Panc1 (cell line): ENCODE results near the gene TFEB. TPM values are rescaled to one million over a fixed set of nuclear protein-coding genes. Genes with fewer than 3 reads are reported as not detected.
A peak's percentile ranks its signal among the peaks of the same experiment; 100 is the strongest.
"Not testable (repeated sequence)": the region's sequence is repeated elsewhere in the genome, so short reads cannot be mapped to it uniquely, and the experiment has no call there.

Source experiments
- ATAC-seq: fragments of 200-7000 bp; cut with Tn5 transposase; 2 replicates; pipeline ENCODE4 v1.9.1; 2020; ENCODE audit warnings: mild to moderate bottlenecking, moderate library complexity
- BruUV-seq: library from RNA; stranded (reverse); fragments of 400-500 nt; replicated peaks from 2 replicates; lab custom pipeline; 2021; lab: Mats Ljungman, UMichigan
- CTCF ChIA-PET: fragments of 300-600 bp; sonication (Branson Sonifier 250); formaldehyde crosslinking; loops from one replicate; lab custom pipeline; 2022; ENCODE audit warnings: antibody characterized with exemption; lab: Charles Lee
- POLR2A ChIA-PET: fragments of 300-600 bp; sonication (Branson Sonifier 250); formaldehyde crosslinking; loops from one replicate; lab custom pipeline; 2022; ENCODE audit warnings: antibody characterized with exemption; lab: Charles Lee
- DNase-seq: peaks from one replicate; pipeline ENCODE4 v3.0.0-alpha.2; 2010; ENCODE audit warnings: low read depth, low spot score
- H3K27ac ChIP-seq: 2 replicates; pipeline ENCODE4 v1.5.1; 2011; ENCODE audit warnings: mild to moderate bottlenecking, low read length, inconsistent platforms
- H3K27me3 ChIP-seq: fragments of 200-500 bp; sonication (Bioruptor generic); 2 replicates; pipeline ENCODE4 v1.6.0; 2014; ENCODE audit warnings: low read length, inconsistent platforms; ENCODE audit not compliant: control insufficient read depth, insufficient read depth
- H3K36me3 ChIP-seq: fragments of 200-500 bp; sonication (Bioruptor generic); 2 replicates; pipeline ENCODE4 v1.5.1; 2014; ENCODE audit warnings: inconsistent platforms, mild to moderate bottlenecking, low read length, moderate library complexity; ENCODE audit not compliant: control insufficient read depth, insufficient read depth
- H3K4me1 ChIP-seq: 2 replicates; pipeline ENCODE4 v1.5.1; 2011; ENCODE audit warnings: inconsistent platforms, mild to moderate bottlenecking, low read length, moderate library complexity; ENCODE audit not compliant: control insufficient read depth, insufficient read depth
- H3K4me3 ChIP-seq, 2 experiments: 2 replicates each; pipeline ENCODE4 v1.5.1; 2011 to 2012; ENCODE audit warnings: low read depth in 2 of 2, low read length in 2 of 2, mild to moderate bottlenecking in 2 of 2, inconsistent platforms in 1 of 2, moderate library complexity in 1 of 2
- H3K9me3 ChIP-seq: fragments of 200-500 bp; sonication (Bioruptor generic); 2 replicates; pipeline ENCODE4 v1.5.1; 2014; ENCODE audit warnings: low read depth, mild to moderate bottlenecking, inconsistent platforms, low read length, moderate library complexity; ENCODE audit not compliant: control insufficient read depth, insufficient read depth
- POLR2AphosphoS5 ChIP-seq: IDR thresholded peaks from 2 replicates; pipeline ENCODE4 v1.6.1; 2012; ENCODE audit warnings: mild to moderate bottlenecking, low read depth, low read length, moderate library complexity
- SIN3A ChIP-seq: IDR thresholded peaks from 2 replicates; pipeline ENCODE4 v1.6.1; 2012; ENCODE audit warnings: low read depth, mild to moderate bottlenecking, low read length, moderate library complexity, borderline replicate concordance; ENCODE audit not compliant: insufficient read depth
- TCF7L2 ChIP-seq: IDR thresholded peaks from 2 replicates; pipeline ENCODE4 v1.6.1; 2011; ENCODE audit warnings: mild to moderate bottlenecking, low read depth, low read length, inconsistent platforms
- in situ Hi-C: cut with HindIII; loops from 2 replicates; pipeline ENCODE4 v1.10.0; 2016; ENCODE audit warnings: low sequenced_read_pairs, low pct_unique_long_range_greater_than_20kb
- intact Hi-C: fragments of 100-400 bp; cut with micrococcal nuclease; formaldehyde crosslinking; loops from one replicate; pipeline ENCODE4 v1.10.0; 2022; ENCODE audit not compliant: unreplicated experiment
- total RNA-seq: library from RNA; stranded (reverse); gene quantifications from one replicate; pipeline ENCODE4 v1.2.1, GENCODE V29; 2021; ENCODE audit not compliant: unreplicated experiment
- TF ChIP-seq, protein P1 (sequence below), 2 experiments: IDR thresholded peaks; 2 replicates each; pipeline ENCODE4 v1.6.1; 2011 to 2012; ENCODE audit warnings: low read depth in 2 of 2, control low read depth in 1 of 2, low read length in 1 of 2, mild to moderate bottlenecking in 1 of 2, moderate library complexity in 1 of 2; ENCODE audit not compliant: insufficient read depth in 1 of 2
- TF ChIP-seq, protein P2 (sequence below): fragments of 450-650 bp; IDR thresholded peaks from 2 replicates; pipeline ENCODE4 v1.5.1; 2017; ENCODE audit warnings: mild to moderate bottlenecking

TFEB gene
- total RNA-seq, 1 experiment from 2014 or later: 13.3 TPM

DNA sequence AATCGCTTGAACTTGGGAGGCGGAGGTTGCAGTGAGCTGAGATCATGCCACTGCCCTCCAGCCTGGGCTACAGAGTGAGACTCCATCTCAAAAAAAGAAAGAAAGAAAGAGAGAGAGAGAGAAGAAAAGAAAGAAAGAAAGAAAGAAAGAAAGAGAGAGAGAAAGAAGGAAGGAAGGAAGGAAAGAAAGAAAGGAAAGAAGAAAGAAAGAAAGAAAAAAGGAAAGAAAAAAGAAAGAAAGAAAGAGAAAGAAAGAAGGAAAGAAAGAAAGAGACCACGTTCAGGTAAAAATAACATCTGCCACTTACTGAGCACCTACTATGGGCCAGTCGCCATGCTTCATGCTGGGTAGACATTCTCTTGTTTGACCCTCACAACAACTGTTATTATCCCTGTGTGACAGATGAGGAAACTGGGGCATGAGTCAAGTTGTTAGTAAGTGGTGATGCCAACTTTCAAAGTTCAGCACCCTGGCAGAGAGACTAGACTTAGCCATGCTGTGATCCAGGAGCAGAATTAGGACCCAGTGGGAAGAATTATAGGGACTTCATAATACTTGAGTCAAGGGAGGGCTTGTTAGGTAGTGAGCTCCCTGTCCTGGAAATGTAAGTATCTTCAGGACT, 30.7 kb upstream of the TFEB start:
- ATAC-seq, BruUV-seq, intact Hi-C loops, POLR2A ChIA-PET, CTCF ChIA-PET, H3K4me1 ChIP-seq, H3K27ac ChIP-seq, H3K36me3 ChIP-seq, DNase-seq, H3K4me3 ChIP-seq, in situ Hi-C loops, H3K9me3 ChIP-seq, H3K27me3 ChIP-seq: not testable (repeated sequence)

DNA sequence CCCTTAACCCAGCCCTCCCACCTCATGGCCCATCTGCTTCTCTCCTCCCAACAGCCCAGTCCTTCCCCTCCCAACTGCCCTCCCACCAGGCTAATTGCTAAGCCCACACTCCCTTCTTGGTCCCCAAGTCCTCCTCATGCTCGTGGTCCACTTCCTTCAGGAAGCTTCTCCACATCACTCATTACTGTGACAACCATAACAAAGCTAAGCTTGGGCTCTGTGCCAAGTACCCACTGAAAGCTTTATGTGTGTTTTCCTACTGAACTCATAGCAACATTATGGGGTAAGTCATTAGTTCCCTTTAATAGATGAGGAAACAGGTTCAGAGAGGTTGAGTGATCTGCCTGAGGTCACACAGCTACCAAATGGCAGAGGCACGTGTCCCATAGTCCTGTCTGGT, 28.1 kb upstream of the TFEB start:
- ATAC-seq (no peak), DNase-seq (no peak)
- TF ChIP-seq, protein P1, sequence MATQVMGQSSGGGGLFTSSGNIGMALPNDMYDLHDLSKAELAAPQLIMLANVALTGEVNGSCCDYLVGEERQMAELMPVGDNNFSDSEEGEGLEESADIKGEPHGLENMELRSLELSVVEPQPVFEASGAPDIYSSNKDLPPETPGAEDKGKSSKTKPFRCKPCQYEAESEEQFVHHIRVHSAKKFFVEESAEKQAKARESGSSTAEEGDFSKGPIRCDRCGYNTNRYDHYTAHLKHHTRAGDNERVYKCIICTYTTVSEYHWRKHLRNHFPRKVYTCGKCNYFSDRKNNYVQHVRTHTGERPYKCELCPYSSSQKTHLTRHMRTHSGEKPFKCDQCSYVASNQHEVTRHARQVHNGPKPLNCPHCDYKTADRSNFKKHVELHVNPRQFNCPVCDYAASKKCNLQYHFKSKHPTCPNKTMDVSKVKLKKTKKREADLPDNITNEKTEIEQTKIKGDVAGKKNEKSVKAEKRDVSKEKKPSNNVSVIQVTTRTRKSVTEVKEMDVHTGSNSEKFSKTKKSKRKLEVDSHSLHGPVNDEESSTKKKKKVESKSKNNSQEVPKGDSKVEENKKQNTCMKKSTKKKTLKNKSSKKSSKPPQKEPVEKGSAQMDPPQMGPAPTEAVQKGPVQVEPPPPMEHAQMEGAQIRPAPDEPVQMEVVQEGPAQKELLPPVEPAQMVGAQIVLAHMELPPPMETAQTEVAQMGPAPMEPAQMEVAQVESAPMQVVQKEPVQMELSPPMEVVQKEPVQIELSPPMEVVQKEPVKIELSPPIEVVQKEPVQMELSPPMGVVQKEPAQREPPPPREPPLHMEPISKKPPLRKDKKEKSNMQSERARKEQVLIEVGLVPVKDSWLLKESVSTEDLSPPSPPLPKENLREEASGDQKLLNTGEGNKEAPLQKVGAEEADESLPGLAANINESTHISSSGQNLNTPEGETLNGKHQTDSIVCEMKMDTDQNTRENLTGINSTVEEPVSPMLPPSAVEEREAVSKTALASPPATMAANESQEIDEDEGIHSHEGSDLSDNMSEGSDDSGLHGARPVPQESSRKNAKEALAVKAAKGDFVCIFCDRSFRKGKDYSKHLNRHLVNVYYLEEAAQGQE (IDR thresholded peaks at IDR 0.05; ENCODE audit: insufficient read depth in 1 of 2, low read depth in 2 of 2, low read length in 1 of 2): no peak
- no peak for TF ChIP-seq SIN3A
- TF ChIP-seq TCF7L2: no peak
- TF ChIP-seq, protein P2, sequence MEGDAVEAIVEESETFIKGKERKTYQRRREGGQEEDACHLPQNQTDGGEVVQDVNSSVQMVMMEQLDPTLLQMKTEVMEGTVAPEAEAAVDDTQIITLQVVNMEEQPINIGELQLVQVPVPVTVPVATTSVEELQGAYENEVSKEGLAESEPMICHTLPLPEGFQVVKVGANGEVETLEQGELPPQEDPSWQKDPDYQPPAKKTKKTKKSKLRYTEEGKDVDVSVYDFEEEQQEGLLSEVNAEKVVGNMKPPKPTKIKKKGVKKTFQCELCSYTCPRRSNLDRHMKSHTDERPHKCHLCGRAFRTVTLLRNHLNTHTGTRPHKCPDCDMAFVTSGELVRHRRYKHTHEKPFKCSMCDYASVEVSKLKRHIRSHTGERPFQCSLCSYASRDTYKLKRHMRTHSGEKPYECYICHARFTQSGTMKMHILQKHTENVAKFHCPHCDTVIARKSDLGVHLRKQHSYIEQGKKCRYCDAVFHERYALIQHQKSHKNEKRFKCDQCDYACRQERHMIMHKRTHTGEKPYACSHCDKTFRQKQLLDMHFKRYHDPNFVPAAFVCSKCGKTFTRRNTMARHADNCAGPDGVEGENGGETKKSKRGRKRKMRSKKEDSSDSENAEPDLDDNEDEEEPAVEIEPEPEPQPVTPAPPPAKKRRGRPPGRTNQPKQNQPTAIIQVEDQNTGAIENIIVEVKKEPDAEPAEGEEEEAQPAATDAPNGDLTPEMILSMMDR: no peak
- no peak for TF ChIP-seq POLR2AphosphoS5
- no peaks in the 10 kb centered on the region for H3K27me3 ChIP-seq
- in situ Hi-C loops: no loop called here
- ChIA-PET POLR2A (no interaction called here), CTCF (interaction anchor here (0.7 kb wide), 1 partner anchor 14 kb away, joined by 5 read pairs; no protein-coding TSS in a partner anchor)
- H3K9me3 ChIP-seq: no peaks in the 10 kb centered on the region
- H3K27ac ChIP-seq: no peak overlapping the region
- no TSS peak for BruUV-seq
- H3K4me1 ChIP-seq: peaks cover 8% of the 10 kb centered on the region
- intact Hi-C loops: no loop called here
- no peaks in the 10 kb centered on the region for H3K36me3 ChIP-seq
- H3K4me3 ChIP-seq: no peak overlapping the region

DNA sequence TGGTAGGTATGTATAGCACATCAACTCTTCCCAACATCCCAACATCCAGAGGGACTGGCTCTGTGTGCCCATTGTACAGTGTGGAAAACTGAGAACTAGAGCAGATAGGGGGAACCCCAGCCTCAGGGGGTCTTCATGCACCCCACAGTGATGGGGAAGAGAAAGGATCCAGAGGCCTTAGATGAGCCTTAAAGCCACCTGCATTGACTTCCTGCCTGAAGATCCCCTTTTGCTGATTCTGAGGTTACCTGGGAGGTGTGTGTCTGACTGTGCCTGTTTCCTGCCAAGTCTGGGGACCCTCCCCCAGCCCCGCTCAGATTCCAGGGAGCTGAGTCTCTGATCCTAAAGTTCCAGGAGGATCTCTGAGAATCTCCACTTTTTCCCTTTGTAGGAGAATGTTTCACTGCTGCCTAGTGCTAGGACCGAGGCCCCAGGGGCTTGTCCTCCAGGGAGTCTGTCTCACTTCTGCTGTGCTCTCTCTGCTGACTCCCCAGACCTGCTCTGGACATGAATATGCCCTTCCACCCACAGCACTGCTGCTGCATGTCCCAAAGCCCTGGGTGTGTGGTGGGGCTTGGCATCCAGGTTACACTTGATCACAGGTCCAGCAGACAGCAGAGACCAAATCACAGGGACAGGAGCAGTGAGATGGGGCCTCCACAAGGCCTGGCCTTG, 24.6 kb upstream of the TFEB start:
- Histone ChIP-seq H3K4me1 (no peaks in the 10 kb centered on the region), H3K4me3 (no peak overlapping the region), H3K36me3 (no peaks in the 10 kb centered on the region), H3K27ac (no peak overlapping the region), H3K9me3 (no peaks in the 10 kb centered on the region), H3K27me3 (no peaks in the 10 kb centered on the region)
- BruUV-seq: no TSS peak
- TF ChIP-seq POLR2AphosphoS5 (no peak), TCF7L2 (no peak), SIN3A (no peak)
- TF ChIP-seq, protein P2: no peak
- TF ChIP-seq, protein P1 (IDR thresholded peaks at IDR 0.05; ENCODE audit: insufficient read depth in 1 of 2, low read depth in 2 of 2, low read length in 1 of 2): no peak
- DNase-seq: no peak
- ChIA-PET POLR2A (no interaction called here), CTCF (no interaction called here)
- in situ Hi-C loops: no loop called here
- peak; percentile 62; the same call in 1 of the 2 replicates for ATAC-seq
- intact Hi-C loops: no loop called here
